ENCODE data around the gene MMP23B. TPM values are rescaled to one million over a fixed set of nuclear protein-coding genes. Genes with fewer than 3 reads are reported as not detected.

The MMP23B gene
- total RNA-seq, 2 donors from 2014 or later, result 87.2 to 201 TPM

DNA sequence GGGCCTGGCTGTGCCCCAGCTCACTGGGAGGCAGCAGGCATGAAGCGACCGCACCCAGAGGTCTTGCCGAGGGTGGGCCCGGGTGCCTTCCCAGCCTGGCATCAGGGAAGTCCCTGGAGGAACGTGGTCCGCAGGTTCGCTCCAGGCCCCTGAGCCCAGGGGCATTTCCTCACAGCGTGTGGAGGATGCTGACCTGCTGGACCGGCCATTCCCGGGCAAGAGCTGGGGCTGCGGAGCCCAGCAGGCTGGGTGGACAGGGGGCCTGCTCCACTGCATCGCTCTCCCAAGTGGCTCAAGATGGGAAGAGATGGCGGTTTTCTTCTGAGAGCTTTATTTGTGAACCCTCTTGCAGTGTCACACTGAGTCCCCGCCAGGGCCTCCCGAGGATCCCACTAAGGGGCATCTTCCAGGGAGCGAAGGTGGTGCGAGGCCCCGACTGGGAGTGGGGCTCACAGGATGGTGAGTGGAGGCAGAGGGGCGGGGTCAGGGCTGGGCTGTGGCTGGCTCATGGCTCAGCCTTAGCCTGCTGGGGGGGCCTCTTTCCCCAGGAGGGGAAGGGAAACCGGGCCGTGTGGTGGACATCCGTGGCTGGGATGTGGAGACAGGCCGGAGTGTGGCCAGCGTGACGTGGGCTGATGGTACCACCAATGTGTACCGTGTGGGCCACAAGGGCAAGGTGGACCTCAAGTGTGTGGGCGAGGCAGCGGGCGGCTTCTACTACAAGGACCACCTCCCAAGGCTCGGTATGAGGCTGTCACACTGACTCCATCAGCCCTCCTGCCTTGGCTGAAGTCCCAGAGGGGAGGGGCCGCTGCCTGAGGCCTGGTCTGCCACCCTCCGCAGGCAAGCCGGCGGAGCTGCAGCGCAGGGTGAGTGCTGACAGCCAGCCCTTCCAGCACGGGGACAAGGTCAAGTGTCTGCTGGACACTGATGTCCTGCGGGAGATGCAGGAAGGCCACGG is 7.2 kb upstream of the MMP23B start:
- ATAC-seq (ENCODE audit: insufficient number of reproducible peaks, low FRiP score, low read depth) (no peak), DNase-seq (ENCODE audit: low spot score) (no peak)
- Histone ChIP-seq H3K27me3 (replicated peaks; ENCODE audit: insufficient read depth) (no peaks in the 10 kb centered on the region), H3K9me3 (no peaks in the 10 kb centered on the region), H3K27ac (no peak overlapping the region), H3K4me3 (no peak overlapping the region), H3K4me1 (ENCODE audit: control insufficient read depth in 1 of 2, low read depth in 2 of 2) (no peaks in the 10 kb centered on the region), H3K36me3 (peaks cover 3% of the 10 kb centered on the region)
- TF ChIP-seq, protein P1, sequence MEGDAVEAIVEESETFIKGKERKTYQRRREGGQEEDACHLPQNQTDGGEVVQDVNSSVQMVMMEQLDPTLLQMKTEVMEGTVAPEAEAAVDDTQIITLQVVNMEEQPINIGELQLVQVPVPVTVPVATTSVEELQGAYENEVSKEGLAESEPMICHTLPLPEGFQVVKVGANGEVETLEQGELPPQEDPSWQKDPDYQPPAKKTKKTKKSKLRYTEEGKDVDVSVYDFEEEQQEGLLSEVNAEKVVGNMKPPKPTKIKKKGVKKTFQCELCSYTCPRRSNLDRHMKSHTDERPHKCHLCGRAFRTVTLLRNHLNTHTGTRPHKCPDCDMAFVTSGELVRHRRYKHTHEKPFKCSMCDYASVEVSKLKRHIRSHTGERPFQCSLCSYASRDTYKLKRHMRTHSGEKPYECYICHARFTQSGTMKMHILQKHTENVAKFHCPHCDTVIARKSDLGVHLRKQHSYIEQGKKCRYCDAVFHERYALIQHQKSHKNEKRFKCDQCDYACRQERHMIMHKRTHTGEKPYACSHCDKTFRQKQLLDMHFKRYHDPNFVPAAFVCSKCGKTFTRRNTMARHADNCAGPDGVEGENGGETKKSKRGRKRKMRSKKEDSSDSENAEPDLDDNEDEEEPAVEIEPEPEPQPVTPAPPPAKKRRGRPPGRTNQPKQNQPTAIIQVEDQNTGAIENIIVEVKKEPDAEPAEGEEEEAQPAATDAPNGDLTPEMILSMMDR (IDR thresholded peaks at IDR 0.05), result no peak

DNA sequence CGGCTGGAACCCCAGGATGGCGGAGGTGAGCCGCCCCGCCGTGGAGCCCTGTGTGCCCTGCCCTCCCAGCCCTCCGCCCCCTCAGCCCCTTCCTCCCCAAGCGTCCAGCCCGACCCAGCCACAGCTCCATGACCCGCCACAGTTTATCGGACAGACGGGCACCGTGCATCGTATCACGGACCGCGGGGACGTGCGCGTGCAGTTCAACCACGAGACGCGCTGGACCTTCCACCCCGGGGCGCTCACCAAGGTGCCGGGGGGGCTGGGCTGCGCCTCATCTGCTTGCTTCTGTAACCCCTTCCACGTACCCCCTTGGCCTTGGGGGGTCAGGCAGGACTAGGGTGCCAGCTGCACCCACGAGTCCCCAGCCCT is 6.6 kb upstream of the MMP23B start:
- H3K9me3 ChIP-seq, result no peaks in the 10 kb centered on the region
- H3K27me3 ChIP-seq (replicated peaks; ENCODE audit: insufficient read depth), result no peaks in the 10 kb centered on the region
- H3K4me1 ChIP-seq (ENCODE audit: control insufficient read depth in 1 of 2, low read depth in 2 of 2), result peaks cover 0 to 2% of the 10 kb centered on the region in 2 donors
- ATAC-seq (ENCODE audit: insufficient number of reproducible peaks, low FRiP score, low read depth) (no peak), DNase-seq (ENCODE audit: low spot score) (no peak)
- H3K36me3 ChIP-seq, result peaks cover 3% of the 10 kb centered on the region
- H3K4me3 ChIP-seq, result no peak overlapping the region
- TF ChIP-seq, protein P1 (IDR thresholded peaks at IDR 0.05), result no peak
- no peak overlapping the region for H3K27ac ChIP-seq

DNA sequence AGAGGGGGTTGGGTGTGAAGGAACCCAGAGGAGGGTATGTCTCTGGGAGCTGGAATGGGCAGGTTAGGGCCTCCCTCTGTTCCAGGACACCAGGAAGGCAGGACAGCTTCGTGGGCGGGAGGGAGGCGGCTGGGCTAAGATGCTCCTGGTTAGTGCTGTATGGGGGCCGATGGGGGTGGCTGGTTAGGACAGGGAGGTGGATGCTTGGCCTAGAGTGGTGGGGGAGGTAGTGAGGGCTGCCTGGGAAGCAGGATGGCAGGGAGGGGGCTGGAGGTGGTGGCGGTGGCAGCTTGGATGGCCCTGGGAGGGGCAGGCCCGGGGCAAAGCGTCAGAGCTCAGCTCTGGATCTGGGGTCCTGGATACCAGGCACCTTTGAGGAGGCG is 6.2 kb upstream of the MMP23B start:
- Histone ChIP-seq H3K27me3 (replicated peaks; ENCODE audit: insufficient read depth) (no peaks in the 10 kb centered on the region), H3K36me3 (peaks cover 3% of the 10 kb centered on the region), H3K27ac (no peak overlapping the region), H3K9me3 (no peaks in the 10 kb centered on the region), H3K4me1 (ENCODE audit: control insufficient read depth in 1 of 2, low read depth in 2 of 2) (peaks cover 0 to 6% of the 10 kb centered on the region in 2 donors), H3K4me3 (no peak overlapping the region)
- TF ChIP-seq, protein P1 (IDR thresholded peaks at IDR 0.05), result no peak
- no peak for DNase-seq (ENCODE audit: low spot score)
- ATAC-seq (ENCODE audit: insufficient number of reproducible peaks, low FRiP score, low read depth), result no peak

DNA sequence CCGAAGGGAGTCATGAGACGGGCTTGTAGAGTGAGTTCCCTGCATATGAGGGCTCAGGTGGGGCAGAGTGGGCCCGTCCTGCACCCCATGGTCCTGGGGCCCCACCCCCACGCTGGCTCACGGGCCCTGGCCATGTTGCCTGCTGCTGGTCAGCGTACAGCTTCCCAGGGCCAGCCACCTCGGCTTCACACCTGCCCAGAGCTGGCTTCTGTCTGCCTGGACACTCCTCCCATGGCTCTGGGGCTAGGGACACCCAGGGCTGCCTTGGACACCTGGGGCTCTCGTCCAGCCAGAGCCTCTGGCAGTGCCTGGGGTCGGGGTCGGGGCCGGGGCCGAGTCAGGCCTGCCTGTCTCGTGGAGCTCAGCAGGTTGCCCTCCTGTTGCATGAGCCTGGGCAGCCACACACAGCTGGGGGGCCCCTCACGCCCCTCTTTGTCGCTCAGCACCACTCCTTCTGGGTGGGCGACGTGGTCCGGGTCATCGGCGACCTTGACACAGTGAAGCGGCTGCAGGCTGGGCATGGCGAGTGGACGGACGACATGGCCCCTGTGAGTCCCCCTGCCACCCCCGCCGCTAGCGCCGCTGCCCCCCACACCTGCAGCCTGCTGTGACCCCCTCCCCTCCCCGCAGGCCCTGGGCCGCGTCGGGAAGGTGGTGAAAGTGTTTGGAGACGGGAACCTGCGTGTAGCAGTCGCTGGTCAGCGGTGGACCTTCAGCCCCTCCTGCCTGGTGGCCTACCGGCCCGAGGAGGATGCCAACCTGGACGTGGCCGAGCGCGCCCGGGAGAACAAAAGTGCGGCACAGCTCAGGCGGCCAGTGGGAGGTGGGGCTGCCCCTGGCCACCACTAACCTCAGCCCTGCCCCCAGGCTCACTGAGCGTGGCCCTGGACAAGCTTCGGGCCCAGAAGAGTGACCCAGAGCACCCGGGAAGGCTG is 5.5 kb upstream of the MMP23B start:
- Histone ChIP-seq H3K9me3 (no peaks in the 10 kb centered on the region), H3K27me3 (replicated peaks; ENCODE audit: insufficient read depth) (no peaks in the 10 kb centered on the region), H3K4me1 (ENCODE audit: control insufficient read depth in 1 of 2, low read depth in 2 of 2) (peaks cover 0 to 6% of the 10 kb centered on the region in 2 donors), H3K4me3 (no peak overlapping the region), H3K27ac (no peak overlapping the region), H3K36me3 (peaks cover 3% of the 10 kb centered on the region)
- no peak for DNase-seq (ENCODE audit: low spot score)
- no peak for ATAC-seq (ENCODE audit: insufficient number of reproducible peaks, low FRiP score, low read depth)
- TF ChIP-seq, protein P1 (IDR thresholded peaks at IDR 0.05), result no peak

Measured in thoracic aorta (tissue), 2 donors.